A549 (cell line): ENCODE results near the gene NOX3.

Experiments
- BHLHE40 ChIP-seq: IDR thresholded peaks from 2 replicates; pipeline ENCODE4 v1.6.1; 2012; ENCODE audit warnings: low read depth, low read length, inconsistent platforms
- CTCF ChIP-seq: fragments of >200 bp; sonication (Bioruptor Twin); formaldehyde crosslinking; IDR thresholded peaks from 3 replicates; pipeline ENCODE4 v1.5.1; 2016
- EHMT2 ChIP-seq: fragments of 200-600 bp; sonication (generic); IDR thresholded peaks from 2 replicates; pipeline ENCODE4 v1.6.1; 2016; ENCODE audit warnings: antibody characterized with exemption, low read depth, mild to moderate bottlenecking, moderate library complexity
- HEYL ChIP-seq: fragments of 250-450 bp; sonication (Bioruptor Pico); IDR thresholded peaks from 2 replicates; pipeline ENCODE4 v1.8.0; 2021; ENCODE audit warnings: mild to moderate bottlenecking, moderate library complexity
- MAX ChIP-seq: IDR thresholded peaks from 2 replicates; pipeline ENCODE4 v1.6.1; 2012
- NR3C1 ChIP-seq: fragments of >200 bp; sonication (Bioruptor Twin); formaldehyde crosslinking; IDR thresholded peaks from 3 replicates; pipeline ENCODE4 v1.6.1; 2017
- POLR2A ChIP-seq: IDR thresholded peaks from 2 replicates; pipeline ENCODE4 v1.6.1; 2012; ENCODE audit warnings: mild to moderate bottlenecking, low read length
- RAD21 ChIP-seq, 2 experiments: fragments of >200 bp in 1 of 2; sonication (Bioruptor Twin) in 1 of 2; formaldehyde crosslinking in 1 of 2; IDR thresholded peaks in 1 of 2; conservative IDR thresholded peaks in 1 of 2; 2 replicates in 1 of 2; 3 replicates in 1 of 2; pipeline ENCODE4 v1.6.1; 2012 to 2018; ENCODE audit warnings: inconsistent platforms in 1 of 2
- REST ChIP-seq: fragments of 200-600 bp; sonication (generic); IDR thresholded peaks from 2 replicates; pipeline ENCODE4 v1.6.1; 2016; ENCODE audit warnings: antibody characterized with exemption, mild to moderate bottlenecking, moderate library complexity
- USF2 ChIP-seq: fragments of 450-650 bp; IDR thresholded peaks from 2 replicates; pipeline ENCODE4 v1.6.1; 2014; ENCODE audit warnings: antibody characterized with exemption
- ZFP36 ChIP-seq: fragments of 450-650 bp; IDR thresholded peaks from 2 replicates; pipeline ENCODE4 v1.6.1; 2014; ENCODE audit warnings: borderline replicate concordance; ENCODE audit not compliant: partially characterized antibody

- TF ChIP-seq HEYL (CRISPR knock-in tag) (no peak), USF2 (no peak), CTCF (no peak), NR3C1 (no peak), RAD21 (conservative IDR thresholded peaks at IDR 0.05 in 1 of 2, IDR thresholded peaks at IDR 0.05 in 1 of 2) (no peak), POLR2A (no peak), BHLHE40 (no peak), MAX (no peak), ZFP36 (no peak), EHMT2 (no peak), REST (no peak)
These were observed 41.6 kb downstream of the NOX3 start for GRCh38 chr6:155414049-155414448.
